GM12872 (cell line): Measurements from ENCODE around the gene SCRN3.

Experiments
- TF ChIP-seq, protein P1 (sequence below): IDR thresholded peaks from 3 replicates; pipeline ENCODE4 v1.5.1; 2011; ENCODE audit warnings: low read depth, mild to moderate bottlenecking, low read length, moderate library complexity; ENCODE audit not compliant: insufficient read depth

Gene SCRN3

DNA sequence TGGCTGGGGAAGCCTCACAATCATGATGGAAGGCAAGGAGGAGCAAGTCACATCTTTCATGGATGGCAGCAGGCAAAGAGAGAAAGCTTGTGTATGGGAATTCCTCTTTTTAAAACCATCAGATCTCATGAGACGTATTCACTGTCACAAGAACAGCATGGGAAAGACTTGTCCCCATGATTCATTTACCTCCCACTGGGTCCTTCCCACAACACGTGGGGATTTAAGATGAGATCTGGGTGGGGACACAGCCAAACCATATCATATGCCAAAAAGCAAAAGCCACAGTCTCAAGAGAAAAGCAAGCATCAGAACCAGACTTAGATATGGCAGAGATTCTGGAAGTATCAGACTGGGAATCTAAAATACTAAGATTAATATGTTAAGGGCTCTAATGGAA is 30.0 kb upstream of the SCRN3 start:
- TF ChIP-seq, protein P1, sequence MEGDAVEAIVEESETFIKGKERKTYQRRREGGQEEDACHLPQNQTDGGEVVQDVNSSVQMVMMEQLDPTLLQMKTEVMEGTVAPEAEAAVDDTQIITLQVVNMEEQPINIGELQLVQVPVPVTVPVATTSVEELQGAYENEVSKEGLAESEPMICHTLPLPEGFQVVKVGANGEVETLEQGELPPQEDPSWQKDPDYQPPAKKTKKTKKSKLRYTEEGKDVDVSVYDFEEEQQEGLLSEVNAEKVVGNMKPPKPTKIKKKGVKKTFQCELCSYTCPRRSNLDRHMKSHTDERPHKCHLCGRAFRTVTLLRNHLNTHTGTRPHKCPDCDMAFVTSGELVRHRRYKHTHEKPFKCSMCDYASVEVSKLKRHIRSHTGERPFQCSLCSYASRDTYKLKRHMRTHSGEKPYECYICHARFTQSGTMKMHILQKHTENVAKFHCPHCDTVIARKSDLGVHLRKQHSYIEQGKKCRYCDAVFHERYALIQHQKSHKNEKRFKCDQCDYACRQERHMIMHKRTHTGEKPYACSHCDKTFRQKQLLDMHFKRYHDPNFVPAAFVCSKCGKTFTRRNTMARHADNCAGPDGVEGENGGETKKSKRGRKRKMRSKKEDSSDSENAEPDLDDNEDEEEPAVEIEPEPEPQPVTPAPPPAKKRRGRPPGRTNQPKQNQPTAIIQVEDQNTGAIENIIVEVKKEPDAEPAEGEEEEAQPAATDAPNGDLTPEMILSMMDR = no peak

DNA sequence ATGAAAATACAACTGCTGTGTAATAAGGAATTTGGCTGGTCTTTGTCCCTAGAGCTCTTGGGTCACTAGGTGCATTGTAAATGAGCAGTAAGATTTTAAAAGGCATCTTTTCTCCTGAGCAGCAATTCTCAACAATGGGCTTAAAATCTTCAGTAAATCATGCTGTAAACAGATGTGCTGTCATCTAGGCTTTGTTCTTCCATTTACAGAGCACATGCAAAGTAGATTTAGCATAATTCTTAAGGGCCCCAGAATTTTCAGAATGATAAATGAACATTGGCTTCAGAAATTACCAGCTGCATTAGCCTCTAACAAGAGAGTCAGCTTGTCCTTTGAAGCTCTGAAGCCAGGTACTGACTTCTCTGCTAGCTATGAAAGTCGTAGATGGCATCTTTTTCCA is 26.8 kb upstream of the SCRN3 start:
- TF ChIP-seq, protein P1 = no peak

DNA sequence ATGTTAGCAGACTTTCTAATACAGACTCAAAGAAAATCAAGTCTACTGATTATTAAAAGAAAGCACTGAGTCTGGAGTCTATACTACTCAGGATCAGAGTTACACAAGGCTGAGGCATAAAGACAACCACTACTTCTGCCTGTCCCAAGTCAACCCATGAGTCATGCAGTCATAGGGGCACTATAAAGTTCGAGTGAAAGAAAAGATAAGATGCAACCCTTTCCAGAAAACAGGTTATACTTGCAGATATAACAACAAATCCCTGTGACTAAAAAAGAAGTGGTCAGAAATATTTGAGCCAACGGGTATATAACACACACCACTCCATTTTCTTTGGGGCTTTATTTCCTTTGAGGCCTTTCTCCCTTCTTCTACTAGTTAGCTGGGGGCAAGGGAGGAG is 18.6 kb upstream of the SCRN3 start:
- TF ChIP-seq, protein P1 = no peak

DNA sequence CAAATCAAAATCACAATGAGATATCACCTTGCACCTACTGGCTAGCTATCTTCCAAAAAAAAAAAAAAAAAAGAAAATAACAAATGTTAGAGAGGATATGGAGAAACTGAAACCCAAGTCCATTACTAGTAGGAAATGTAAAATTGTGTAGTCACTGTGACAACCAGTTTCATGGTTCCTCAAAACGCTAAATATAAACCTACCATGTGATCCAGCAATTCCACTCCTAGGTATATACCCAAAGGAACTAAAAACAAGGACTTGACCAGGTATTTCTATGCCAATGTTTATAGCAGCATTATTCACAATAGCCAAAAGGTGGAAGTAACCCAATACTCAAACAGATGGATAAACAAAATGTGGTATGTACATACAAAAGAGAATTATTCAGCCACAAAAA is 11.7 kb upstream of the SCRN3 start:
- TF ChIP-seq, protein P1 = no peak

DNA sequence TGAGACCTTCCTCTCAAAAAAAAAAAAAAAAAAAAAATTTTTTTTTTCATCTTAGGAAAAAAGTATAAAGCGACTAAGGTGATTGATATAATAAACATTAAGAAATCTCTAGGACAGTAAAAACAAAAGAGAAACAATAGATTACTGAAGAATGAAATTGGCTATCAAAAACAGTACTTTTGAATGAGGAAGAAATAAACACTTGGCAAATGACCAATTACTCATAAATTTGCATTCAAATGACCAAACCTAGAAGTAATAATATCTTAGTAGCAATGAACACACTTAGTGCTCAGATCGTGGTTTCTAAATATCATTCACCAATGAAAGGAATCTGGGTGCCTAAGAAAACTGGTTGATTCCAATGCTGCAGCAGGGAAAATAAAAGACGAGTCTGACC is 10.3 kb upstream of the SCRN3 start:
- TF ChIP-seq, protein P1 = no peak

DNA sequence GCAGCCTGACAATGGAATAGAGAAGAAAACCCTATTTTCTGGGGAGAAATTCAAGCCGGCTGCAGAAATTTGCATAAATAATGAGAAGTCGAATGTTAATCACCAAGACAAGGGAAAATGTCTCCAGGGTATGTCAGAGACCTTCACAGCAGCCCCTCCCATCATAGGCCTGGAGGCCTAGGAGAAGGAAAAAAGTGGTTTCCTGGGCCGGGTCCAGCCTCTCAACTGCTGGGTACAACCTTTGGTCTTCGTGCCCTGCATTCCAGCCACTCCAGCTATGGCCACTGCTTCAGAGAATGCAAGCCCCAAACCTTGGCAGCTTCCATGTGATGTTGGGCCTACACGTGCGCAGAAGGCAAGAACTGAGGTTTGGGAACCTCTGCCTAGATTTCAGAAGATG is 6.0 kb upstream of the SCRN3 start:
- TF ChIP-seq, protein P1 = no peak

DNA sequence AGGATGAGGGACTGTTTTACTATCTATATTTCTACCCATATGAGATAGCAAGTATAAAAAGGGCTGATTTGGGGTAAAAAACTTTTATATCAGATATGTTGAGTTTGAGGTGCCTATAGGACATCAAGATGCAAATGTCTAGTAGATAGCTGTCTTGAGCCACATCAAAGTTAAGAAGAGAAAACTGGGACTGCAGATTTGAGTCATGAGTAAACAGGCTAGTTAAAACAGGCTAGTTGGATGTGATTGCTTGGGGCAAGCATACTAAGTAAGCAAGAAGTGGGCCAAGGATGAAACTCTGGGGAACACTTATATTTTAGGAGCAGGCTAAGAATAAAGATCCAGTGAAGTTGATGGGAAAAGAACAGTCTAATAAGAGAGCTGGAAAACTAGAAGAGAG is 2.8 kb upstream of the SCRN3 start:
- TF ChIP-seq, protein P1 = no peak

DNA sequence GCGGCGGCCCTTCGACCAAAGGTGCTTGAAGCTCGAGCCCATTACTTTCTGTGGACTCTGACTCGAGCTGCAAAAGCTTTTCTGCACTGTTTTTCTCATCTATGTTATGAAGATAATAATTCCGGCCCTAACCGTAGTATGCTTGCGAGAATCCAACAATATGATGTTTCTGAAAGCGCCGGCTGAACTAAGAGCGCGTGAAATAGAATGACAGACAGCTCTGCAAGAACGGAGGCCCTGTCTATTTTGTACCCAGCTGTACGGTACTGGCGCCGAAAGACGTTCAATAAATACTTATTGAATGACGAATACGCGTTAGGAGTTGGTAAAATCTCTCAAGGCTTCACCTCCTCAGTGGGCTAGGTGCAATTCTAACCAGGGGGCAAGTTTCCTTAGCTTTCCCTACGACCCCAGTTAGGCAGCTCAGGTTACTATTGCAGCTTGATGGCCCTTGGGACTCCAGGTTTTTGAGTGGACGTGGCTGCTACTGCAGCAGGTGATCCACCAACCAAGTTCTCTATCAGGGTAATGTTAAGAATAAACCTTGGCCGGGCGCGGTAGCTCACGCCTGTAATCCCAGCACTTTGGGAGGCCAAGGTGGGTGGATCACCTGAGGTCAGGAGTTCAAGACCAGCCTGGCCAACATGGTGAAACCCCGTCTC is 570 bp downstream of the SCRN3 start:
- TF ChIP-seq, protein P1 = no peak
